ENCODE measurements around the gene EMILIN2.

Gene EMILIN2

DNA sequence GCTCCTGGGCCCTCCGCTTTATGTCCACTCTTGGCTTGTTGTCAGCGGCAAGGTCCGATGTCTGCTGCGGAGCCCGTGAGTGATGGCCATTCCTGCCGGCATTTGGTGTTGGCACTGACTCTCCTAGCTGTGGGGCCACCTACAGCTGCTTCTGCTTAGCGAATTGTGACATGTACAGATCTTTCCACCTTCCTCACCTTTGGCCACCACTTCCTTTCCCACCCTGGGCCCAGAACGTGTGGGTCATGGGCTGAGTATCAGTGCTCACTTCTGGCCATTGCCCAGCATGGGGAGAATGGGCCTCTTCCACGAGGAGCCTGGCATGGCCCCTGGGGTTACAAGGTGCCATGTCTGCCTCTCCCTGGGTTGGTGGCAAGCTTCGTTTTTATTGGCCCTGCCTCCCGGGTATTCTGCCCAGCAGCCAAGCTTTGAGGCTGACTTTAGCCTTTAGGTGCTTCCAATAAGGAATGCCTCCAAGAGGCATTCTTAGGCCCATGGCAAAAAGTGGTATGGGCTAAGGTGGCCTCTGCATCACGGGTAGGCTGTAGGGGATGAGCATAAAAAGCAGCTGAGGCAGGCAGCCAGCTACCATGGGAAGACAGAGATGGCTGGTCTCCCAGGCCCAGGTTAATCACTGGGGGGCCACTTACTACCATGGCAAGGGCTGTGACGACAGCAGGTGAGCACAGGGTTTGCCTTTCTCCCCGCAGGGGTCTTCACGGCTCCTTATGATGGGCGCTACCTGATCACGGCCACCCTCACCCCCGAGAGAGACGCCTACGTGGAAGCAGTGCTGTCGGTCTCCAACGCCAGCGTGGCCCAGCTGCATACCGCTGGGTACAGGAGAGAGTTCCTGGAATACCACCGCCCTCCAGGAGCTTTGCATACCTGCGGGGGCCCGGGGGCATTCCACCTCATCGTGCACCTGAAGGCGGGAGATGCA, 65.8 kb downstream of the EMILIN2 start:
- Histone ChIP-seq H3K4me3 (ENCODE audit: low read length) (no peak overlapping the region), H3K27me3 (ENCODE audit: control insufficient read depth, low read length) (no peaks in the 10 kb centered on the region), H3F3A (ENCODE audit: control insufficient read depth, insufficient read depth) (peaks cover 6% of the 10 kb centered on the region; the same call in 1 of the 2 replicates), H3K4me2 (ENCODE audit: low read length) (no peak overlapping the region), H4K20me1 (ENCODE audit: control insufficient read depth, insufficient read depth, low read depth, low read length) (no peaks in the 10 kb centered on the region), H3K36me3 (ENCODE audit: control insufficient read depth, low read length) (0 out of 2 replicates have a peak, but pooled peaks cover 1% of the 10 kb centered on the region), H3K9me2 (replicated peaks; ENCODE audit: control insufficient read depth, low read length) (no peaks in the 10 kb centered on the region), H3K4me1 (ENCODE audit: control insufficient read depth, low read length) (peaks cover 17% of the 10 kb centered on the region), H3K79me2 (ENCODE audit: control insufficient read depth, low read length) (no peaks in the 10 kb centered on the region), H3K27ac (ENCODE audit: low read depth, low read length) (no peak overlapping the region), H3K9me3 (ENCODE audit: control insufficient read depth, insufficient read depth, low read length) (no peaks in the 10 kb centered on the region)
- TF ChIP-seq EZH2phosphoT487 (IDR thresholded peaks at IDR 0.05; ENCODE audit: borderline replicate concordance, low read length): no peak
- no peak for TF ChIP-seq CTCF (IDR thresholded peaks at IDR 0.05; ENCODE audit: low read depth, low read length, poor library complexity, severe bottlenecking)

- H3K9me3 ChIP-seq (ENCODE audit: control insufficient read depth, insufficient read depth, low read length): no peaks in the 10 kb centered on the region
- no peak overlapping the region for H3K27ac ChIP-seq (ENCODE audit: low read depth, low read length)
- no peaks in the 10 kb centered on the region for H4K20me1 ChIP-seq (ENCODE audit: control insufficient read depth, insufficient read depth, low read depth, low read length)
- H3K4me3 ChIP-seq (ENCODE audit: low read length): no peak overlapping the region
- no peaks in the 10 kb centered on the region for H3K79me2 ChIP-seq (ENCODE audit: control insufficient read depth, low read length)
- no peak overlapping the region for H3K4me2 ChIP-seq (ENCODE audit: low read length)
- H3K27me3 ChIP-seq (ENCODE audit: control insufficient read depth, low read length): no peaks in the 10 kb centered on the region
- H3K9me2 ChIP-seq (replicated peaks; ENCODE audit: control insufficient read depth, low read length): no peaks in the 10 kb centered on the region
- H3K4me1 ChIP-seq (ENCODE audit: control insufficient read depth, low read length): peaks cover 26% of the 10 kb centered on the region
- TF ChIP-seq EZH2phosphoT487 (IDR thresholded peaks at IDR 0.05; ENCODE audit: borderline replicate concordance, low read length): no peak
- TF ChIP-seq CTCF (IDR thresholded peaks at IDR 0.05; ENCODE audit: low read depth, low read length, poor library complexity, severe bottlenecking): no peak
- H3F3A ChIP-seq (ENCODE audit: control insufficient read depth, insufficient read depth): peaks cover 9% of the 10 kb centered on the region; the same call in 1 of the 2 replicates
- peaks cover 6% of the 10 kb centered on the region; the same call in 1 of the 2 replicates for H3K36me3 ChIP-seq (ENCODE audit: control insufficient read depth, low read length)
Measured at GRCh38 chr18:2913398-2914005, 66.7 kb downstream of the EMILIN2 start.

DNA sequence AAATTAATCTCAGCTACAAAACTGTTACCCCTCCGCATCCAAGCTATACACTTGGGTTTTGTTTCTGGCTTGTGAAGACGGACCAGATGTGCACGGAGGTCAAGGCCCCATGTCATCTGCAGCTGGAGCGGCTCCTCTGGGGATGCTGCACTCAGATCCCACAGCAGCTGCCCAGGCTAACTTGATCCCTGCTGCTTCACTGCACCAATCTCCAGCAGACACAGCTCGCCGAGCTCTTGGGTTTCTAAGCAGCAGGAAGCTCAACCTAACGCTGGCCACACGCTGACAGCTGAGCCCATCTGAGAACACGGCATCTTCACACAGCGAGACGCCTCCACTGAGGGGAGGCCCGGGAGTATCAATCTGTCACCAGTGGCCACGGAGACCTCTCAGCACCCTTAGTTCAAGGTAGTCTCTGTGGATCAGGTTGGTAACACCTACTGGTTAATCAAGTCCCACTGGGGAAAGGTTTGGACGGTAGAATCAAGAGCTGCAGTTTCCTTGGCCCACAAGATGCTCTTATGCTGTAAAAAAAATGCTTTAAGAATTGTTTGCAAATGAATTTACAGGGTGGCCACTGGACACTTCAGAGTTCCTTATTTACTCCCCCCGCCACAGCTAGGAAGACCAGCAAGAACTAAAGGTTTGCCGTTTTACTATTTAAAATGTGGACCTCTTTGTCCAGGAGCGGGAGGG, 67.5 kb downstream of the EMILIN2 start:
- Histone ChIP-seq H3K4me3 (ENCODE audit: low read length) (no peak overlapping the region), H3K36me3 (ENCODE audit: control insufficient read depth, low read length) (peaks cover 14% of the 10 kb centered on the region), H3K9me2 (replicated peaks; ENCODE audit: control insufficient read depth, low read length) (no peaks in the 10 kb centered on the region), H3K27me3 (ENCODE audit: control insufficient read depth, low read length) (no peaks in the 10 kb centered on the region), H3K4me2 (ENCODE audit: low read length) (no peak overlapping the region), H4K20me1 (ENCODE audit: control insufficient read depth, insufficient read depth, low read depth, low read length) (no peaks in the 10 kb centered on the region), H3K9me3 (ENCODE audit: control insufficient read depth, insufficient read depth, low read length) (no peaks in the 10 kb centered on the region), H3K4me1 (ENCODE audit: control insufficient read depth, low read length) (peaks cover 34% of the 10 kb centered on the region), H3K27ac (ENCODE audit: low read depth, low read length) (no peak overlapping the region), H3F3A (ENCODE audit: control insufficient read depth, insufficient read depth) (peaks cover 9% of the 10 kb centered on the region; the same call in 1 of the 2 replicates), H3K79me2 (ENCODE audit: control insufficient read depth, low read length) (no peaks in the 10 kb centered on the region)
- TF ChIP-seq CTCF (IDR thresholded peaks at IDR 0.05; ENCODE audit: low read depth, low read length, poor library complexity, severe bottlenecking) (no peak), EZH2phosphoT487 (IDR thresholded peaks at IDR 0.05; ENCODE audit: borderline replicate concordance, low read length) (no peak)
